Measurements from ENCODE around the gene FOXO6. TPM values are rescaled to one million over a fixed set of nuclear protein-coding genes. Genes with fewer than 3 reads are reported as not detected.

Gene FOXO6
- total RNA-seq, 1 experiment from 2014 or later, result 0.47 TPM

- H3K4me1 Mint-ChIP-seq (ENCODE audit: low read depth, unreplicated experiment), result peaks cover 35% of the 10 kb centered on the region
Measured at GRCh38 chr1:41362749-41363590, 1.7 kb downstream of the FOXO6 start.

GRCh38 chr1:41363591-41364320, 2.5 kb downstream of the FOXO6 start:
- H3K27ac Mint-ChIP-seq (ENCODE audit: unreplicated experiment), result no peak overlapping the region
- peaks cover 36% of the 10 kb centered on the region for H3K27me3 Mint-ChIP-seq (ENCODE audit: unreplicated experiment)

More at GRCh38 chr1:41362749-41363590, 1.7 kb downstream of the FOXO6 start:
- no peaks in the 10 kb centered on the region for H3K9me3 Mint-ChIP-seq (ENCODE audit: low read depth, unreplicated experiment)
- peaks cover 32% of the 10 kb centered on the region for H3K27me3 Mint-ChIP-seq (ENCODE audit: unreplicated experiment)
- no TSS peak for BruUV-seq (replicated peaks)
- intact Hi-C loops (cut with micrococcal nuclease; ENCODE audit: unreplicated experiment), result no loop called here
- H3K4me3 Mint-ChIP-seq (ENCODE audit: low read depth, unreplicated experiment), result peak overlapping the region; percentile 35
- no peak for DNase-seq
- no peaks in the 10 kb centered on the region for H3K36me3 Mint-ChIP-seq (ENCODE audit: insufficient read depth, unreplicated experiment)
- CTCF ChIA-PET, result interaction anchor here (1.4 kb wide), 1 partner anchor 25 kb away, joined by 3 read pairs; no protein-coding TSS in a partner anchor
- TF ChIP-seq, protein P1, sequence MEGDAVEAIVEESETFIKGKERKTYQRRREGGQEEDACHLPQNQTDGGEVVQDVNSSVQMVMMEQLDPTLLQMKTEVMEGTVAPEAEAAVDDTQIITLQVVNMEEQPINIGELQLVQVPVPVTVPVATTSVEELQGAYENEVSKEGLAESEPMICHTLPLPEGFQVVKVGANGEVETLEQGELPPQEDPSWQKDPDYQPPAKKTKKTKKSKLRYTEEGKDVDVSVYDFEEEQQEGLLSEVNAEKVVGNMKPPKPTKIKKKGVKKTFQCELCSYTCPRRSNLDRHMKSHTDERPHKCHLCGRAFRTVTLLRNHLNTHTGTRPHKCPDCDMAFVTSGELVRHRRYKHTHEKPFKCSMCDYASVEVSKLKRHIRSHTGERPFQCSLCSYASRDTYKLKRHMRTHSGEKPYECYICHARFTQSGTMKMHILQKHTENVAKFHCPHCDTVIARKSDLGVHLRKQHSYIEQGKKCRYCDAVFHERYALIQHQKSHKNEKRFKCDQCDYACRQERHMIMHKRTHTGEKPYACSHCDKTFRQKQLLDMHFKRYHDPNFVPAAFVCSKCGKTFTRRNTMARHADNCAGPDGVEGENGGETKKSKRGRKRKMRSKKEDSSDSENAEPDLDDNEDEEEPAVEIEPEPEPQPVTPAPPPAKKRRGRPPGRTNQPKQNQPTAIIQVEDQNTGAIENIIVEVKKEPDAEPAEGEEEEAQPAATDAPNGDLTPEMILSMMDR (IDR thresholded peaks at IDR 0.05; ENCODE audit: unreplicated experiment), result no peak
- H3K27ac Mint-ChIP-seq (ENCODE audit: unreplicated experiment), result no peak overlapping the region

GRCh38 chr1:41364442-41365319, 3.4 kb downstream of the FOXO6 start:
- Mint-ChIP-seq H3K27me3 (ENCODE audit: unreplicated experiment) (peaks cover 45% of the 10 kb centered on the region), H3K36me3 (ENCODE audit: insufficient read depth, unreplicated experiment) (no peaks in the 10 kb centered on the region), H3K9me3 (ENCODE audit: low read depth, unreplicated experiment) (no peaks in the 10 kb centered on the region), H3K4me3 (ENCODE audit: low read depth, unreplicated experiment) (no peak overlapping the region), H3K4me1 (ENCODE audit: low read depth, unreplicated experiment) (peaks cover 19% of the 10 kb centered on the region), H3K27ac (ENCODE audit: unreplicated experiment) (no peak overlapping the region)
- no TSS peak for BruUV-seq (replicated peaks)
- TF ChIP-seq, protein P1 (IDR thresholded peaks at IDR 0.05; ENCODE audit: unreplicated experiment), result no peak
- intact Hi-C loops (cut with micrococcal nuclease; ENCODE audit: unreplicated experiment), result no loop called here
- DNase-seq, result no peak
- CTCF ChIA-PET, result no interaction called here

More at GRCh38 chr1:41363591-41364320, 2.5 kb downstream of the FOXO6 start:
- Mint-ChIP-seq H3K4me1 (ENCODE audit: low read depth, unreplicated experiment) (peaks cover 27% of the 10 kb centered on the region), H3K9me3 (ENCODE audit: low read depth, unreplicated experiment) (no peaks in the 10 kb centered on the region), H3K4me3 (ENCODE audit: low read depth, unreplicated experiment) (no peak overlapping the region), H3K36me3 (ENCODE audit: insufficient read depth, unreplicated experiment) (no peaks in the 10 kb centered on the region)
- intact Hi-C loops (cut with micrococcal nuclease; ENCODE audit: unreplicated experiment), result no loop called here
- BruUV-seq (replicated peaks), result no TSS peak
- CTCF ChIA-PET, result no interaction called here
- DNase-seq, result no peak
- TF ChIP-seq, protein P1 (IDR thresholded peaks at IDR 0.05; ENCODE audit: unreplicated experiment), result no peak

DNA sequence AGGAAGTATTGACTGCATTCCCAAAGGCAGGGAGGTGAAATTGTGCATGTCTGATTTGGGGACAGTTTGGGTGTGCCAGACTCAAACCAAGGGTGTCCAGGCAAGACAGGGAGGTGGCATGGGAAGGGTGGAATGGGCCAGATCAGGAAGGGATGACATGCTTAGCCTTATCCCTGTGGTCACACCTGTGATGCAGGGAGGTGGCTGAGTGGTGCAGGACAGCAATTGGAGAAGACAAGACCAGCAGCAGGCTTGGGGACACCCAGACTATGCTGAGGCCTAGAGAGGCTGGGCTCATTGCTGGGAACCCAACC, 4.0 kb downstream of the FOXO6 start:
- TF ChIP-seq, protein P1 (IDR thresholded peaks at IDR 0.05; ENCODE audit: unreplicated experiment), result no peak
- CTCF ChIA-PET, result no interaction called here
- H3K9me3 Mint-ChIP-seq (ENCODE audit: low read depth, unreplicated experiment), result no peaks in the 10 kb centered on the region
- peaks cover 13% of the 10 kb centered on the region for H3K4me1 Mint-ChIP-seq (ENCODE audit: low read depth, unreplicated experiment)
- H3K27me3 Mint-ChIP-seq (ENCODE audit: unreplicated experiment), result peaks cover 45% of the 10 kb centered on the region
- no peak for DNase-seq
- no peak overlapping the region for H3K27ac Mint-ChIP-seq (ENCODE audit: unreplicated experiment)
- H3K36me3 Mint-ChIP-seq (ENCODE audit: insufficient read depth, unreplicated experiment), result no peaks in the 10 kb centered on the region
- BruUV-seq (replicated peaks), result no TSS peak
- intact Hi-C loops (cut with micrococcal nuclease; ENCODE audit: unreplicated experiment), result no loop called here
- peak overlapping the region; percentile 65 for H3K4me3 Mint-ChIP-seq (ENCODE audit: low read depth, unreplicated experiment)

Measured in Calu3 (cell line).